Activated CD8-positive, alpha-beta memory T cell treated with anti-CD3 and anti-CD28 coated beads for 36 hours (primary cell): Measurements from ENCODE around the gene TNN. TPM values are rescaled to one million over a fixed set of nuclear protein-coding genes. Genes with fewer than 3 reads are reported as not detected.

Source experiments
- CTCF ChIA-PET: fragments of 350-600 bp; sonication (Branson Sonifier 250); formaldehyde crosslinking; loops from one replicate; lab custom pipeline; 2021; ENCODE audit warnings: antibody characterized with exemption; lab: Charles Lee
- POLR2A ChIA-PET: fragments of 350-600 bp; sonication (Branson Sonifier 250); formaldehyde crosslinking; loops from one replicate; lab custom pipeline; 2021; ENCODE audit warnings: antibody characterized with exemption; lab: Charles Lee
- total RNA-seq, 2 experiments: library from RNA; stranded (reverse); gene quantifications; one replicate each; pipeline ENCODE4 v1.2.3, GENCODE V29; 2021

The TNN gene
- total RNA-seq, 2 experiments from 2014 or later, result 0.04 TPM; not detected in 1

DNA sequence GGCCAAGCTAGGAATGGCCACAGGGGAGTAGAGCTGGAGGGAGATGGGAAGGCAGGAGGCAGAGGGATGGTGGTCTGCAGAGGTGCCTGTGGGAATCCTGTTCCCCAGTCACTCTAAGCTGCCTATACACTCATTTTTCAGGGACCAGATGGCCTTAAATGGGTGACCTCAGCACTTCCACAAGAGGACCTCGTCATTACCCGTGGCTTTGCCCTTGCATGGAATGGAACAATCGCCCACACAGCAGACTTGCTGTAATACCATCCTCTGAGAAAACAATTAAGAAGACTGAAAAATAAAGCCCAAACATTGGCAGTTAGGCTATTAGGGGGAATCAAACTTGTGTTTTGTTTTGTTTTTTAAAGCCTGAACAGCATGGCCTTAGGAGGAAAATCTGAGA lies 12.9 kb upstream of the TNN start:
- CTCF ChIA-PET, result interaction anchor here (1.3 kb wide), 1 partner anchor 70 kb away, joined by 3 read pairs; no protein-coding TSS in a partner anchor
- POLR2A ChIA-PET, result no interaction called here

DNA sequence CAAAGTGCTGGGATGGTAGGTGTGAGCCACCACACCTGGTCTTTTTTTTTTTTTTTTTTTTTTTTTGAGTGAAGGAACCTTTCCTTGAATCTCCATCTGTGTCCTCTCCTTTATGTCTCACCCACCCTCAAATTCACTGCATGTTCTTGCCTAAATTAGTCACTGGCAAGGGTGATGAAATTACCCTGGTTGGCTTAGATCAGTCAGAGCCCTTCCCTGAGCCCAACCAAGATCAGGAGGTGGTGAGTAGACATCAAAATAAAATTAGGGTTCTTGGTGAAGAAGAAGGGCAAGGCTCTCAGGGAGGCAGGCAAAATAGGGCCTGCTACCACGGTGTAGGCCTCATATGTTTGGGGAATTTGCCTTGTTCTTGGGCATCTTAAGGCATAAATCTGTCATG lies 5.3 kb upstream of the TNN start:
- ChIA-PET CTCF (no interaction called here), POLR2A (no interaction called here)

DNA sequence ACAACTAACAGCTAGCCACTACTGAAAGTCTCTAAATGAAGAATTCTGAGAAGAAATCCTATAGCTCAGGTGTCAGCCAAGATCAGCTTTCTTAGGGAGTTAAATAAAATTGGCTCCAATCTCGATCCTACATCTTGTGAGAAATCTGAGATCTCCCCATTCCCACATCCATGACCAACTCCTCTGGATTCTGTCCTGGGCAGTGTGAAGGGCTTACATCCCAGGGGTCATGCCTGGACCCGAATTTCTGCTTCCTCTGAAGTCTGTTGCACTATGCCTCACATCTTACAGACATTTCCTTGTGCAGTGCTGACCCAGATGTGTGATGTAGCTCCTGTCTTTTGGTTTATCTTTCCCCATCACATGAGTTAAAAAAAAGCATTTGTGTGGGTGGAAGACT lies 4.8 kb upstream of the TNN start:
- CTCF ChIA-PET, result no interaction called here

DNA sequence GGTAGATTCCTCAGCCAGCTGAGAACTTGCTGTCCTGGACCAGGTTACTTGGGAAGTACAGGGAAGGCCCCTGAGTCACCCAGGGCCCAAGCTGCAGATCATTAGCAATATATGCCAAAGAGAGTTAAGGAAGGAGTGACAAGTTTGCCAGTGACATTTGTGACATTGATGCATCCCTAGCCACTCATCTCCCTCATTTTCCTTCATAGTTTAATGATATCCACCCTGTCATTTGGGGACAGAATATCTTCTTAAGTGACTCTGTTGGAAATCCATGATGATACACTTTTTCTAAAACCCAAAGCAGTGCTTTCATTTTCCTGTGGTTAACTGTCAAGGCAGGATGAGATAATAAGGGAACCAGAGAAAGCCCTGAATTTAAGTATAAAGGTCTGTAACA lies 3.2 kb downstream of the TNN start:
- POLR2A ChIA-PET, result no interaction called here
- CTCF ChIA-PET, result no interaction called here

More for the DNA sequence above, 4.8 kb upstream of the TNN start:
- POLR2A ChIA-PET, result no interaction called here

DNA sequence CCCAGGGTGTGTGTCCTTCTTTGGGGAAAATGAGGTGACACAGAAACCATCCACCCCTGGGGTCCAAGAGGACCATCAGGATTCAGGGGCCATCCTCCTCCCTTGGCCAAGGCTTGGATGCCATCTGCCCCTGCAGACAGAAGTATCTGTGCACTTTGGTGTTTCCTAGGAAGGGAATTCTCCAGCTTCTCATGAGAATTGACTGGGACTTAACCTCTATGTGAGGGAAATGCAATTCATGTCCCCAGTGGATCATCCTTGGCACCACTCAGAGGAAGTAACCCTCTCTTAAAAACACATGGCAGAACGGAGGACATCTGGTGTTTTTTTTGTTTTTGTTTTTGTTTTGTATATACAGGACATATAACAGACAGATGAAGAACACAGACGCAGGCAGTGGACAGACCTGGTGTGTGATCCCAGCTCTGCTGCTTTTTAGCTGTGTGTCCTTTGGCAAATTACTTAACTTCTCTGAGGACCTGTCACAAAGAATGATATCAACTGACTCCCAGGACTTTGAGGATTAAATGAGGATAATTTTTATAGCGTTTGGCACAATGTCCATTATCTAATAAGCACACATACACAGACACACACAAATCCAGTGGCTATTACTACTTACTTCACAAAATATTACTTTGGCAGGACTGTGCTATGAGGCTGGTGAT lies 3.8 kb downstream of the TNN start:
- ChIA-PET POLR2A (interaction anchor here (0.6 kb wide), 1 partner anchor 772 kb away, joined by 3 read pairs; no protein-coding TSS in a partner anchor), CTCF (no interaction called here)

DNA sequence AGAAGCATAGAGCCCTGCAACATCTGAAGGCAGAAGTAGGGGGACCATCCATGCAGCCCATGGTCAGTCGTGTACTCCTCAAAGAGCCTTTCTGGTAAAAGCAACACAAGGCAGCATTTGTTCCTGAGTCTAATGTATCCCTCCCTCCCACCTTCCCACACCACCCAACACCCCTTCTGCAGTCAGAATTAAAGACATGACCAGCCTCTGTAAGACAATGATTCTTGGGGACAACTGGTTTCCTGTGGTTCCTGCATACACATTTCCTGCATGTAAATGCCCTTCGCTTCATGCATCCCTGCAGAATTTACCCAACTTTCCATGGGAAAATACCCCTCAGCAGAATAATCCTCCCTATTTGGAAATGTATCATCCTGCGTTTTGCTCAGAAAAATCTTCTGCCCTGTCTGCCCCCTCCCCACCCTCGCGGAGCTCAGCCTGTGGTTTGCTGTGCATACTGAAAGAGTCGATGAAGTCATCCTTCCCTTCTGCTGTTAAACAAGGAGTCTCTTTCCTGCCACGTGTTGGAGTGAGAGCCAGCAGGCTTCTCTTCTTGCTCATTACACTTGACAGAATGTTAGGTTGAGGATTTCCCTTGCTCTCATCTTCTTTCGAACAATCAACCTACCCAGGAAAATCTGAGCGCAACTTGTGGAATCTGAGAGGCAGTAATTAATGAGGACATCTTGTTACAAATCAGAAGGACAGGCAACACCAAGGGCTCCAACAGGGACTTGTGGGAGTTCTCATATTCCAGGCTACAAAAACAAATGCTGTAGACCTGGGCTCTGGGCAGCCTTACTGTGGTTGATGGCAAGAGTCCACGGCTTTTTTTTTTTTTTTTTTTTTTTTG lies 4.7 kb downstream of the TNN start:
- ChIA-PET POLR2A (no interaction called here), CTCF (no interaction called here)

DNA sequence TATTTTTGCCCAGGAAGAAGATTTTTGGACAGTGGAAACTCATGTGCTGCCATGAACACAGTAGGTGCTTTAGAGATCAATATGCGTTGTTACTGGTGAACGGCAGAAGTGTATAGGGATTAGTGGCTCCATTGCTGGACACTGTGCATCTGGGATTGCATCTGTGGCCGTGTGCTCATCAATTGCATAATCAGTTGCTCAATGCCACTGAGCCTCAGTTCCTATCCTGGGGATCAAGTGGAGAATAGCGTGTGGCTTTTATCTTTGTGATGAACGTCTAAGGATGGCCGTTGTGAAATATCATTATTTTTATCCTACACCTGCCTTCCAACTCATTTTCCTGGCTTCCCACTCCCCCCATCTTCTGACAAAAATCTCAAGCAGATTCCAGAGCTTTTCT lies 5.4 kb downstream of the TNN start:
- ChIA-PET CTCF (no interaction called here), POLR2A (no interaction called here)

DNA sequence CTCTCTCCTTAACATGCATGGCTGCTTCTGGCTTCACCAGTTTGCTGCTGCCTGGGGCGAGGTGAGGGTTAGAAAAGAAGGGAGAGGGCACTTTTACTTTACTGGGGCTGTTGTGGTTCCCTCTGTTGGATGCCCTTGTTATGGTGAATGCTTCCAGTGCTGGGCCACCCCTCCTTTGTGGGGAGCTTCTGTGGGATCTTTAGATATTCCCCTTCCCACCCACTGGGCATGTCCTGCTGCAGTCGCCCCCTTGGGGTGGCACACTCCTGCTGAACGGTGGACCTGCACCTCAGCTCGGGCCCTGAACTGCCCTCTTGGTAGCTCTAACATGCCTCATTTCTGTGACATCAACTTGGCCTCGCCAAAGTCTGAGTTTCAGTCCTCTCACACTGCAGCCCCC lies 6.0 kb downstream of the TNN start:
- ChIA-PET CTCF (no interaction called here), POLR2A (no interaction called here)

DNA sequence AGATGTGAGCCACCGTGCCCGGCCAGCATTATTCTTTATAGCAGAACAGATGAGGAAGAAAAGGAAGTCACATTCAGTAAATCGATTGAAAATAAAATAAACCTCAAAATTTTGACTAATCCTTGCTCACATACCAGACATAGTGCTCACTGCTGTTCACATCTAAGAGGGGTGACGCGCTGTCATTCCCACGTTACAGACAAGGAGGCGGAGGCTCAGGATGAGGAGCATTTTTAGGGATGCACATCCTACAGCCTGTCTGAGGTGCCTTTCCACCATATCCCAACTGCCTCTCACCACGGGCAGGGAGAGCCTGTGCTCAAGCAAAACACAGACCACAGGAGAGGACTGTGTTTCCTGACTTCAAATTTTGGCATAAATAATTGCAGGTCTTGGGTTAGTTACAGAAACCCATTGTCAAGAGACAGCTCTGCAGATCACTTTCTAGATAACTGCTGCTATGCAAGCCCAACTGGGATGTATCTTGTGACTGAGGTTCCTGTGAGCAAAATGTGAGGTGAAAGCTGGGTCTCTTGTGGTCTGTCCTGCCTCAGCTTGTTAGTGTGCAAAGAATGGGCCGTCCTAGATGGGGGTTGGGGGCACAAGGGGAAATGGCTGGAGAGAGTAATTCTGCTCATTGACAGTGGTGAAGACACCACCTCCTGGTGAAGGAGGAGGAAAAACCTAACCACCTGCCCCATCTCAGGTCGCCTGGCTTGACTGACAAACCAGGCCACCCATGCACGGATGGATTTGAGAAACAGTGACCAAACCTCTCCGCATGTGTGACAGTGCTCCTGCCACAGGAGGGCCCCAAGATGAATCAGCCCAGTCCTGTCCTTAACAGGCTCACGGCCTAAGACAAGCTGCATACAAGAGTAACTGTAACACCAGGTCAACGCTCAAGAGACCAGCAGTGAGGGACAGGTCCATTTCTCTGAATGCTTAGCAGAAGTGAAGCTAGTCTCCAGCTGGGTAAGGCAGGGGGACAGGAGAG lies 8.2 kb downstream of the TNN start:
- POLR2A ChIA-PET, result no interaction called here
- CTCF ChIA-PET, result no interaction called here

DNA sequence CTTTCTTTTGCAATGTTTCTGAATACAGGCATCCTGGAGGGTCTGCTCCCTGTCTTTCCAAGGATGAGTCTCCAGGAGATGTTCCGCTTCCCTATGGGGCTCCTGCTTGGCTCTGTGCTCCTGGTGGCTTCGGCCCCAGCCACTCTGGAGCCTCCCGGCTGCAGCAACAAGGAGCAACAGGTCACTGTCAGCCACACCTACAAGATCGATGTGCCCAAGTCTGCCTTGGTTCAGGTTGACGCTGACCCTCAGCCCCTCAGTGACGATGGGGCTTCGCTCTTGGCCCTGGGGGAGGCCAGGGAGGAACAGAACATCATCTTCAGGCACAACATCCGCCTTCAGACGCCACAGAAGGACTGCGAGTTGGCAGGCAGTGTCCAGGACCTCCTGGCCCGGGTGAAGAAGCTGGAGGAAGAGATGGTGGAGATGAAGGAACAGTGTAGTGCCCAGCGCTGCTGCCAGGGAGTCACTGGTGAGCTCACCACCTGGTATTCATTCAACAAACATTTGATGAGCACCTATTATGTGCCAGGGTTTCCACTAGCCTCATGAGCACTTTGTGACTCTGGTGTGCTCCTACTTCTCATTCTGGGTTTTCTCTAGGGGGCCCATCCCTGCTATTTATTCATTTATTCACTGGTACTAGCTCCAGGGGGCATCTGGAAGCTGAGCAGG lies 9.9 kb downstream of the TNN start:
- CTCF ChIA-PET, result interaction anchor here (0.5 kb wide), 1 partner anchor 120 kb away, joined by 3 read pairs; no protein-coding TSS in a partner anchor
- POLR2A ChIA-PET, result no interaction called here

DNA sequence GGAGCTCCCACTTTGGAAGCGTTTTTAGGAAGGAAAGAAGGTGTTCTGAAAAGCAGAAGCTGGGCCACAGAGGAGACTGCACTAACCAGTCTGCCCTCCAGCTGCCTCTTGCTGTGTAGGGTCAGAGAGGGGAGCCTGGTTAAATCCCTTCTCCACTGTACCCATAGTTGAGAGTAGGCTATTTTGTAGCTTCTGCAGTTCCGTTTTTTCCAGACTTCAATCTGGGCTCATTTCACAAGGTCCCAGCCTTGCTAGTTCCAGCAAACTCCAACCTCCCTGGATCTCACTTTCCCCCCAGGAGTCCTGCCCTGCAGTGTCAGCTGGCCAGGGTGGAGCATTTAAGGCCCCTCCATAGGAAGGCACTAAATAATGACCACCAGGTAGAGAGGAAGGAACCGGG lies 11.0 kb downstream of the TNN start:
- ChIA-PET POLR2A (no interaction called here), CTCF (no interaction called here)

DNA sequence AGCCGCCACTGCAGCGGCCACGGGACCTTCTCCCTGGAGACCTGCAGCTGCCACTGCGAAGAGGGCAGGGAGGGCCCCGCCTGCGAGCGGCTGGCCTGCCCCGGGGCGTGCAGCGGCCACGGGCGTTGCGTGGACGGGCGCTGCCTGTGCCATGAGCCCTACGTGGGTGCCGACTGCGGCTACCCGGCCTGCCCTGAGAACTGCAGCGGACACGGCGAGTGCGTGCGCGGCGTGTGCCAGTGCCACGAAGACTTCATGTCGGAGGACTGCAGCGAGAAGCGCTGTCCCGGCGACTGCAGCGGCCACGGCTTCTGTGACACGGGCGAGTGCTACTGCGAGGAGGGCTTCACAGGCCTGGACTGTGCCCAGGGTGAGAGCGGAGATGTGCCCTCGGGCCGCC lies 11.7 kb downstream of the TNN start:
- POLR2A ChIA-PET, result no interaction called here
- CTCF ChIA-PET, result no interaction called here

DNA sequence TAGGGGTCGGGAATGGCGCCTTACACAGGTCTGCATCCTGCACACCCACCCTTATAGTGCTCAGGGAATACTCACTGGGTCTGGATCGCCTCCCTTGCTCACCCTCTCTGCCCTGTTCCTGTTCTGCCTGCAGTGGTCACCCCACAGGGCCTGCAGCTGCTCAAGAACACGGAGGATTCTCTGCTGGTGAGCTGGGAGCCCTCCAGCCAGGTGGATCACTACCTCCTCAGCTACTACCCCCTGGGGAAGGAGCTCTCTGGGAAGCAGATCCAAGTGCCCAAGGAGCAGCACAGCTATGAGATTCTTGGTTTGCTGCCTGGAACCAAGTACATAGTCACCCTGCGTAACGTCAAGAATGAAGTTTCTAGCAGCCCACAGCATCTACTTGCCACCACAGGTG lies 12.4 kb downstream of the TNN start:
- ChIA-PET CTCF (no interaction called here), POLR2A (no interaction called here)

DNA sequence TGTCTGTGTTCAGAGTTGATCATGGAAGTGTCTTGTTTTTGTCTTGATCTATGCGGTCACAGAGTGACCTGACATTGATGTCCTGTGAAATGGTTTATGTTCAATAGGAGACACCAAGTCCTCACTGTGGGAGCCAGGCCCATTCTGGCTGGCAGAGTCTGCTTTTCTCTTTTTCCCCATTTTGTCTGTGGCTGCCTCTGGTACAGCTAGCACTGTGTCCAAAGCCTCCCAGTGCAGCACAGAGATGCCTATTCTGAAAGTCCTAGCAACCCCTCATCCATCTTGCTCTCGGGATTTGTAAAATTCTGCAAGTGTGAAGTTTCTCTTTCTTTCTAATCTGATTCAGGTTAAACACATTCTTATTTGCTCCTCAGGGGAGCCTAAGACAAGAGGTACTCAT lies 14.3 kb downstream of the TNN start:
- POLR2A ChIA-PET, result no interaction called here
- CTCF ChIA-PET, result no interaction called here

DNA sequence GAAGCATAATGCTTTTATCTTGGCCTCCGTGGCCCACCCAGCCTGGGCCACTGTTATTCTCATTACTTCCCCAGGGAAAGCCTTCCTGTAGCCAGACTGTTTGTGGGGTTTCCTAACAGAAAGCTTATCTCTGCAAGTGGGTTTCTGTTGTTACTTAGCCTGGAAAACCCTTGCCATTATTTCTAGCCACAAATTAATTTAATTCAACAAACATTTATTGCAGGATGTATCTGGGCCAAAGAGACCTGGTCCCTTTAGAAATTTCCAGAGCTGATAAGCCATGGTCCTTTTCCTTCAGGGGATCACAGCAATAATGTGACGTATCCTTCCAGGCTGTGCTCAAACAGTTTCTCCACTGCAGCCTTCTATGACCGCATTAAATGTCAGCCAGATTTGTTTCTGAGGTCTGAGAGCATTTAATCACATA lies 20.9 kb downstream of the TNN start:
- CTCF ChIA-PET, result no interaction called here
- POLR2A ChIA-PET, result no interaction called here

DNA sequence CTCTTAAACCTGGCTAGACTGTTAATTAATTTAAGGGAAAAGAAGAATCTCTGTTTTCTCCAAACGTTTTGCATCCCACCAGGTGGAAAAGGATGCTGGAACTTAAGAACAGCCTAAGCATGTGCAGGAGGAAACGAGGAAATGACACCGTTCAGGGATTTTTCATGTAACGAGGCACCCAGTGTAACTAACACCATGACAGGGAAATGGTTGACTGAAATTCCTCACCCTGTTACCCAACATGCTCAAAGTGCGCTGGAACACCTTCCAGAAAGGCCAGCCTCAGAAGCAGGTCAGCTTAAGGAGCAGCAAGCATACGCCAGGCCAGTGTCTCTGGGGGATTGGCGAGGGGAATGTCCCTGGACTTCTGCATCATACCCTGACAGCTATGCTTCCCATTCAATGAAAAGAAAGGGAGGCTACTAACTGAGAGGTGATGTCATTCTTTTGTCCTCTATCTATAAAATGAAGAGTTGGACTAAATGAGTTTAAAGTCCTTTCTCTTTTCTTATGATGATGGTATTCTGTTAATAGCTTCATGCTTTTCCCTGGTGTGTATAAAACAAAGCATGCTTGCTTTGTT lies 21.6 kb downstream of the TNN start:
- ChIA-PET CTCF (no interaction called here), POLR2A (no interaction called here)

DNA sequence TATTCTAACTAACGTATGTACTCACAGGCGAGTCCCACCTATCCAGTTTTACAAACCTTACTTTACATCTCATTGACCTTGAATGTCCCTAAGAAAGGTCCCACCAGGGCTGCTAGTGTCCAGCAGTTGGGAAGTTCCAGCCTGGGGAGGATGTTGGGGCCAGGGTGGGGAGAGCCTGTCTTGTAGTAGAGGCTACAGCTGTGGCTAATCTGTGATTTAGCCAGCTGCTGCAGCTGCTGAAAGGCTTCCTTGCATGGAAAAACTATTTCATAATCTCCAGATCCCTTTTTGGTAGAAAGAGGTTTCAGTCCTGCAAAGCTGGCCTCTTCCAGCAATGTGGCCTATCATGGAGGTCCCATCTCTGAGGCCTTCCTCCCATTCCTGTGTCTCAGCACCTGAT lies 23.1 kb downstream of the TNN start:
- CTCF ChIA-PET, result no interaction called here

DNA sequence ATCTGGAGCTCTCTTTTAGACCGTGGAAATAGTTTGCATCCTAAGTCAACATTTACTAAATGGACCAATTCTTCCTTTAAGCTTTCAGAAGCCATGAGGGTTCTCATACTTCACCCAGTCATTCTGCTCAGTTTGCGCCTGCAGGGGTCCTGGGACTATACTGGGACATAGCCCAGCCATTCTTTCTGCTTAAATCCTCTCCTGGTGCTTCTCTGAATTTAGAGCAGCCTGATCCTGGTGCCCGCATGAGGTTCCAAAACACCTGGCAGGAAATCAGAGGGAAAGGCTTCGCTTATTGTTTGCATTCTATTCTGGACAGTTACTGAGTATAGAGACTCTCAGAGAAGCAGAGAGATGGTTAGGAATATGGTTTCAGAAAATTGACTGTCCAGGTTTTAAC lies 27.0 kb downstream of the TNN start:
- CTCF ChIA-PET, result no interaction called here
- POLR2A ChIA-PET, result no interaction called here

More for the DNA sequence above, 23.1 kb downstream of the TNN start:
- POLR2A ChIA-PET, result no interaction called here

DNA sequence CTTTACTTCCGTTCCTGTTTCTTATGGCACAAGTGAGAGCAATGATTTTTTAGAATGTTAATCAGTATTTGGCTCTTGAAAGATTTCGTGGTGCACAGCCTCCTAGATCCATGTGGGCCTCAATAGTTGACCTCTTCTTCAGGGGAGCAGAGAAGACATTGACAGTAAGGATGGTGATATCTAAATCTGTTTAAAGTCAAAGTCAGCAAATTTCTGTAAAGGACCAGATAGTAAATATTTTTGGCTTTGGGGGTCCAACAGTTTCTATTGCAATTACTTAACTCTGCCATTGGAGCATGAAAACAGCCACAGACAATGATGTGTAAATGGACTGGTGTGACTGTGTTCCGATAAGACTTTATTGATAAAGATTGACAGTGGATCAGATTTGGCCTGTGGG lies 27.4 kb downstream of the TNN start:
- CTCF ChIA-PET, result no interaction called here
- POLR2A ChIA-PET, result no interaction called here
